Panc1 (cell line): ENCODE data around the gene PDZK1IP1.

Source experiments
- POLR2AphosphoS5 ChIP-seq: IDR thresholded peaks from 2 replicates; pipeline ENCODE4 v1.6.1; 2012; ENCODE audit warnings: mild to moderate bottlenecking, low read depth, low read length, moderate library complexity
- SIN3A ChIP-seq: IDR thresholded peaks from 2 replicates; pipeline ENCODE4 v1.6.1; 2012; ENCODE audit warnings: low read depth, mild to moderate bottlenecking, low read length, moderate library complexity, borderline replicate concordance; ENCODE audit not compliant: insufficient read depth
- TF ChIP-seq, protein P1 (sequence below): fragments of 450-650 bp; IDR thresholded peaks from 2 replicates; pipeline ENCODE4 v1.5.1; 2017; ENCODE audit warnings: mild to moderate bottlenecking

DNA sequence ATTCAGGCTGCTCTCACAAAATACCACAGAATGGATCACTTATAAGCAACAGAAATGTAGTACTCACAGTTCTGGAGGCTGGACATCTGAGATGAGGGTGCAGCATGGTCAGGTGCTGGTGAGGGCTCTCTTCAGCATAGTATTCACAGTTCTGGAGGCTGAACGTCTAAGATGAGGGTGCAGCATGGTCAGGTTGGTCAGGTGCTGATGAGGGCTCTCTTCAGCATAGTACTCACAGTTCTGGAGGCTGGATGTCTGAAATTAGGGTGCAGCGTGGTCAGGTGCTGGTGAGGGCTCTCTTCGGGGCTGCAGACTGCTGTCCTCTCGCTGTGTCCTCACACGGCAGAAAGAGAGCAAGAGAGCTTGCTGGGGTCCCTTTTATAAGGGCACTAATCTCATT, 17.1 kb downstream of the PDZK1IP1 start:
- TF ChIP-seq, protein P1, sequence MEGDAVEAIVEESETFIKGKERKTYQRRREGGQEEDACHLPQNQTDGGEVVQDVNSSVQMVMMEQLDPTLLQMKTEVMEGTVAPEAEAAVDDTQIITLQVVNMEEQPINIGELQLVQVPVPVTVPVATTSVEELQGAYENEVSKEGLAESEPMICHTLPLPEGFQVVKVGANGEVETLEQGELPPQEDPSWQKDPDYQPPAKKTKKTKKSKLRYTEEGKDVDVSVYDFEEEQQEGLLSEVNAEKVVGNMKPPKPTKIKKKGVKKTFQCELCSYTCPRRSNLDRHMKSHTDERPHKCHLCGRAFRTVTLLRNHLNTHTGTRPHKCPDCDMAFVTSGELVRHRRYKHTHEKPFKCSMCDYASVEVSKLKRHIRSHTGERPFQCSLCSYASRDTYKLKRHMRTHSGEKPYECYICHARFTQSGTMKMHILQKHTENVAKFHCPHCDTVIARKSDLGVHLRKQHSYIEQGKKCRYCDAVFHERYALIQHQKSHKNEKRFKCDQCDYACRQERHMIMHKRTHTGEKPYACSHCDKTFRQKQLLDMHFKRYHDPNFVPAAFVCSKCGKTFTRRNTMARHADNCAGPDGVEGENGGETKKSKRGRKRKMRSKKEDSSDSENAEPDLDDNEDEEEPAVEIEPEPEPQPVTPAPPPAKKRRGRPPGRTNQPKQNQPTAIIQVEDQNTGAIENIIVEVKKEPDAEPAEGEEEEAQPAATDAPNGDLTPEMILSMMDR = no peak
- no peak for TF ChIP-seq SIN3A
- TF ChIP-seq POLR2AphosphoS5 = no peak
